HG02763 (cell line): ENCODE measurements around the gene PYGM.
"Not testable (repeated sequence)": the region's sequence is repeated elsewhere in the genome, so short reads cannot be mapped to it uniquely, and the experiment has no call there.

Experiments used
- ATAC-seq: cut with Tn5 transposase; IDR thresholded peaks from one replicate; pipeline ENCODE4 v1.9.1; 2021; ENCODE audit warnings: mild to moderate bottlenecking, moderate library complexity; ENCODE audit not compliant: unreplicated experiment

Gene PYGM

DNA sequence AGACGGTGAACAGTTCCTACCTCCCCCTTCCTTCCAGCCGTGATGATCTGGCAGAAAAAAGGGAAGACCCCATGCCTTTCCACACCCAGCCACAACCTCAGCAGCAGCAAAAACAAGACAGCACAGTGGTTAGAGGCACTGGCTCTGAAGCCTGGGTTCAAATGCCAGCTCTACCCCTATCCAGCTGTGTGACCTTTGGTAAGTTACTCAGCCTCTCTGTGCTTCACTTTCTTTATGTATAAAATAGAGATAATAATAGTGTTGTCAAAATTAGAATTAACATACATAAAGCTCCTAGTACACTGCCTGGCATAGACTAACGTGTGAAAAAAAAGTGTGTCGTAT lies 41.0 kb downstream of the PYGM start:
- no peak for ATAC-seq

GRCh38 chr11:64718084-64718779 lies 41.5 kb downstream of the PYGM start:
- ATAC-seq = no peak

GRCh38 chr11:64717268-64717578 lies 42.6 kb downstream of the PYGM start:
- ATAC-seq = no peak

- no peak for ATAC-seq
Measured at GRCh38 chr11:64716473-64717267, 43.1 kb downstream of the PYGM start.

GRCh38 chr11:64715756-64716472 lies 43.9 kb downstream of the PYGM start:
- ATAC-seq = no peak

DNA sequence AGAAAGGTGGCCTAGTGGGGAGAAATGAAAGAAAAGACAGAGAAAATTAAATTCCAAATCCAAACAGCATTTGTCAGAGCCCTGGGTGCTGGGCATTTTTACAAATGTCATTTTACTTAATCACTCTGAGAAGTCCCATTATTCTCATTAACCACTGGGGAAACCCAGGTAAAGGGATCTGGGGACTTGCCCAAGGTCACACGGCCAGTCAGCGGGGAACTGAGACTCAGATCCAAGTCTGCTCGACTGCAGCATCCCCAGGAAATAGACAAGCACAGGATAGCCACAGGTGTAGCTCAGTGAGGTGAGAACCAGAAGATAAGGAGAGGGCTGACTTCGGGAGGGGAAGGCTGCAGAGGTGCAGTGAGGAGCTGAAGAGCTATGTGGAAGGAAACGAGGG lies 44.7 kb downstream of the PYGM start:
- ATAC-seq = no peak

GRCh38 chr11:64714666-64715065 lies 45.1 kb downstream of the PYGM start:
- ATAC-seq = no peak

DNA sequence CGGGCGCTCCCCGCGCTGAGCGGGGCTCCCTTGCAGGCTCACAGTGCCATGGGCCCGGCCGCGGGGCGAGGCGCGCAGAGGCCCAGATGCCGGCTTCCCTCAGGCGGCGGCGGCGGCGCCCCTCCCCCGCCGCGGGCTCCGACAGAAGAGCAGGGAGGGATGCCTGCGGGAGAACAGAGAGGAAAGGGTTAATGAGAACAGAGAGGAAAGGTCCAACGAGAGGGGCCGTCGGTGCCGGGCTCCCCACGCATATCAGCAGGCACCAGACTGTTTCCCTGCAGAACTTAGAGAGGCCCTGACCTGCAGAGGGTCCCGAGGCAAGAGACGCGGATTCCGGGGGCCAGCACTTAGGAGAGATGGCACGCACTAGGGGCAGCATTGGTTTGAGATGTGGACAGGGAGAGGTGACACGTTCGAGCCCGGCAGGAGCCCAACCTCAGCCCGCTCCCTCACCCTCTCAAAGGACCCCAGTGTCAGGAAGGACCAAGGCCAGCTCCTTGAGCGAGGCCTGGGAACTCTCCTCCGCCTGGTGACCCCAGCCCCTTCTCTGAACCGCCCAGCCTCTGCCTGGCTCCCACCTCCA lies 45.9 kb downstream of the PYGM start:
- ATAC-seq = no peak

- ATAC-seq = no peak
Measured at GRCh38 chr11:64713016-64713707, 46.6 kb downstream of the PYGM start.

GRCh38 chr11:64712430-64713015 lies 47.3 kb downstream of the PYGM start:
- ATAC-seq = no peak

GRCh38 chr11:64711956-64712362 lies 47.8 kb downstream of the PYGM start:
- ATAC-seq = no peak

DNA sequence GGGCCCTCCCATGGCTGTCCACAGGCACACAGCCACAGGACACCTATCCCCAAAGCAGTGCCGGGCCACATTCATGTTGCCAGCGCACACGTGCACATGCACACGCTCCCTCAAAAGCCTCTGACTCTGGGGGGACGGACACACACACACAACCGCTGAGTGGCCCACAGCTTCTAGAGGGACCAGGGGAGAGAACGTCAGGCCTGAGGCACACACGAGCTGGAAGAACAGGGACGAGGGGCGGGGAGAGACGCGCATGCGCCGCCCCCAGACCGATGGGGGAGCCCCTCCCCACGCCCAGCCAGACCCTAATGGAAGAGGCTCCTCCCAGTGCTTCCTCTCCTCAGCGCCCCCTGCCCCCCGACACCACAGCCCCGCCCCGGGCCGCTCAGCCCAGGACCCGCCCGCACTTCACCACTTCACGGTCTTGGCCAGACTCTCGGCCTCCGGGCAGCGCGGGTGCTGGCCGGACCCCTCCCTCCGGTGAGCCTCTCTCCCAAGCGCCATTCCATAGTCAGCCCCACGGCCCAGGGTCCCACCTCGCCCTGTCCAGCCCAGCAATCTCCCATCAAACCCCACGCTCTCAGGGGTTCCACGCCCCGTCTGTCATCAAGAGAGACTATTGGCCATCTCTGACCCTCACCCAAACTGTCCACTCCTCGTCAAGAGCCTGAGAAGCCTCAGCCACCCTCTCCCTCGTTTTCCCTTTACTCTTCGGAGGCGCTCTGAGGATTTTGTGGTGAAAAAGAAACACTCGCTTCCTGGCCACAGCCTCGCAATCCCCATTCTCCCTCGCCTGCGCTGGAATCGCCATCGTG lies 48.4 kb downstream of the PYGM start:
- no peak for ATAC-seq

DNA sequence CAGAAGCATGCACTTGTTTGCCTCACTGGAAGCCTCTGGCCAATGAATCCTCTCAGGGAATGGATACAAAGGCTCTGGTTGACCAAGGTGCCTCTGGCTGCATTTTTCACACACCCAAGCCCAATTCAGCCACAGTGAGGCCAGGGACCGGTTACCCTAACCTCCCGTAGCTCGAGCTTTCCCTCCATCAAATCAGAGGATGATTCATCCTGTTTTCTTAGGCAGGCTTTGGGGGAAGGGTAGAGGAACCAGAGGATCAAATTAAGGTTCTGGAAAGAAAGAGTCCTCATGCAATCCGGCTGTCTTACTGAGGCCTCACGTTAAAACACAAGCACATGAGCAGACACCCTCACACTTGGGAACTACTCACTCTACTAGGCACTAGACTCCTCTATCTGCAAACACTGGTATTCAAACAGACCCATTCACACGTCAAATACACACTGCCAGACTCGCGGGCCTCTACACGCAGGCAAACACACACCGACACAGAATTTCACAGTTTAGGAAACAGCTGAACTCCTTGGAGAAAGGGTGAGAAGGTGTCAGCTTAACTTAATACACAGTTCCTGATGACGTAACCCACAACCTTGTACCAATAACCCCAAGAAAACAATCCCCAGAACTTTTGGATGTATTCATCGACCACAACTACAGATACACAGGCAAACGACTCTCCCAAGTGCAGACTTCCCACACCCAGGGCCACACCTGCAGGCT lies 49.2 kb downstream of the PYGM start:
- no peak for ATAC-seq

GRCh38 chr11:64705501-64705900 lies 54.3 kb downstream of the PYGM start:
- ATAC-seq = no peak

GRCh38 chr11:64703048-64703447 lies 56.7 kb downstream of the PYGM start:
- no peak for ATAC-seq

DNA sequence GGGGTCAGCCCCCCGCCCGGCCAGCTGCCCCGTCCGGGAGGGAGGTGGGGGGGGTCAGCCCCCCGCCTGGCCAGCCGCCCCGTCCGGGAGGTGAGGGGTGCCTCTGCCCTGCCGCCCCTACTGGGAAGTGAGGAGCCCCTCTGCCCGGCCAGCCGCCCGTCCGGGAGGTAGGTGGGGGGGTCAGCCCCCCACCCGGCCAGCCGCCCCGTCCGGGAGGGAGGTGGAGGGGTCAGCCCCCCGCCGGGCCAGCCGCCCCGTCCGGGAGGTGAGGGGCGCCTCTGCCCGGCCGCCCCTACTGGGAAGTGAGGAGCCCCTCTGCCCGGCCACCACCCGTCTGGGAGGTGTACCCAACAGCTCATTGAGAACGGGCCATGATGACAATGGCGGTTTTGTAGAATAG lies 57.8 kb downstream of the PYGM start:
- ATAC-seq = not testable (repeated sequence)

DNA sequence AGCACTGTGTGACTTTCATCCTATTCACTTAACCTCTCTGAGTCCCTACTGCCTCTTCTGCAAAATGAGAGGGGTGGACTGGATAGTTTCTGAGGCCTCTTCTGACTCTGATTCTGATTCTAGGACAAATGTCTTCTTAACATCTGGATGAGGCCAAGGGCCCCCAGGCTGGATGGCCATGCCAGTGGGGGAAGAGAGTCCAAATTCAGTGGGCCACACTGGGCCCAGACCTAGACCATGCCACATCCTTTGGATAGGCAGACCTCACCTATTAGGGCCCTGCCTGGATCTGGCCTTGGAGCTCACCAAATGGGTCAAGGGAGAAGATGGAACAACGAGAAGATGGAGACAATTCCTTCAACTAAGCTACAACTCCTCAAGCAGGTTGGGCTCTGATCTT lies 61.3 kb downstream of the PYGM start:
- no peak for ATAC-seq

DNA sequence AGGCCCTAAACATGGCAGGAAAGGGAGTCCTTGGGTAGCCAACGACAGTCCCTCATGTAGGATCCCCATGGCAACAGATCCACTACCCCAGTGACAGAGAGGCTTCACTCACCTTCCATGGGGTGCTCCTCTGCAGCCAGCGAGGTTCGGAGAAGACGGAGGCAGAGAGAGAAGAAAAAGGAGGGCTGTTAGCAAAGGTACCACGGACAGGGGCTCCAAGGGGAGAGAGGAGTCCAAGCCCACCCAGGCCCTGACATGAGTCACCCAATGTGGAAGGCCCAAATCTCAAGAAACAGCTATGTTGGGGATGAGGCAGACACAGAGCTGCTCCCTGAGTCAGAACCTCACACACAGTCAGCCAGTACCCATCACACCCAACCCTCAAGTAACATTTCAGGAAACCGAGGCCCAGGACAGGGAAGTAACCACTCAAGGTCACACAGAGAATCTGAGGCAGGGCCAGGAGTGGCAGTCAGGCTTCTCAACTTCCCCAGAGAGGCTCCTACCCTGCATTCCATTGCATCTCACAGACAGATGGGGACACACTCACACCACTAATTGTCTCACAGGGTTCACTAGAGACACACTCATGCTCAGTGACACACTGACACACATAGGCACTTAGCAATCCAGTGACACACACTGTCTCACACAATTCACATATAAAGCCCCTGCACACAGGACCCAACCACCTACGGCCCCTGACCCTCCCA lies 62.0 kb downstream of the PYGM start:
- ATAC-seq = no peak
